Activated CD8-positive, alpha-beta T cell treated with anti-CD3 and anti-CD28 coated beads for 36 hours (primary cell): ENCODE data around the gene HJV. TPM values are rescaled to one million over a fixed set of nuclear protein-coding genes. Genes with fewer than 3 reads are reported as not detected.

ENCODE experiments used
- ATAC-seq: fragments of 200-7000 bp; cut with Tn5 transposase; one replicate; pipeline ENCODE4 v1.10.0; 2021; ENCODE audit warnings: mild to moderate bottlenecking, moderate library complexity
- CTCF ChIA-PET: fragments of 350-600 bp; sonication (Branson Sonifier 250); formaldehyde crosslinking; loops from one replicate; lab custom pipeline; 2021; ENCODE audit warnings: antibody characterized with exemption; lab: Charles Lee
- POLR2A ChIA-PET: fragments of 350-600 bp; sonication (Branson Sonifier 250); formaldehyde crosslinking; loops from one replicate; lab custom pipeline; 2021; ENCODE audit warnings: antibody characterized with exemption; lab: Charles Lee
- DNase-seq: peaks from one replicate; pipeline ENCODE4 v3.0.0-alpha.2; 2020
- H3K27ac Mint-ChIP-seq: one replicate; pipeline ENCODE4 v1.8.0; 2021; ENCODE audit warnings: mild to moderate bottlenecking, mixed read lengths
- H3K27me3 Mint-ChIP-seq: one replicate; pipeline ENCODE4 v1.8.0; 2021; ENCODE audit warnings: mixed read lengths
- H3K36me3 Mint-ChIP-seq: one replicate; pipeline ENCODE4 v1.8.0; 2021; ENCODE audit warnings: low read depth, mixed read lengths
- H3K4me1 Mint-ChIP-seq: one replicate; pipeline ENCODE4 v1.8.0; 2021; ENCODE audit warnings: low read depth, mixed read lengths
- H3K4me3 Mint-ChIP-seq: one replicate; pipeline ENCODE4 v1.8.0; 2021; ENCODE audit warnings: mild to moderate bottlenecking, moderate library complexity, mixed read lengths
- H3K9me3 Mint-ChIP-seq: one replicate; pipeline ENCODE4 v1.8.0; 2021; ENCODE audit warnings: mixed read lengths
- CTCF ChIP-seq: fragments of 200-600 bp; IDR thresholded peaks from one replicate; pipeline ENCODE4 v1.8.0; 2022; ENCODE audit warnings: antibody characterized with exemption, mild to moderate bottlenecking
- intact Hi-C: fragments of 100-400 bp; cut with micrococcal nuclease; formaldehyde crosslinking; loops from one replicate; pipeline ENCODE4 v1.10.0; 2022
- total RNA-seq, 2 experiments: library from RNA; stranded (reverse); gene quantifications; one replicate each; pipeline ENCODE4 v1.2.3, GENCODE V29; 2021

Gene HJV
- total RNA-seq, 2 experiments from 2014 or later, result not detected

GRCh38 chr1:146020058-146021049 is 1.2 kb downstream of the HJV start:
- Mint-ChIP-seq H3K4me3 (peak overlapping the region; percentile 20), H3K4me1 (peaks cover 7% of the 10 kb centered on the region), H3K36me3 (no peaks in the 10 kb centered on the region), H3K9me3 (no peaks in the 10 kb centered on the region), H3K27ac (no peak overlapping the region), H3K27me3 (peaks cover 39% of the 10 kb centered on the region)
- TF ChIP-seq CTCF, result no peak
- no peak for DNase-seq
- ChIA-PET CTCF (interaction anchor here (1.2 to 3.7 kb wide), 5 partner anchors 12 to 173 kb away, joined by 3 to 32 read pairs (median 8); no protein-coding TSS in a partner anchor), POLR2A (interaction anchor here (1.3 to 1.9 kb wide), 3 partner anchors 13 to 31 kb away, joined by 3 to 5 read pairs (median 4); no protein-coding TSS in a partner anchor)
- intact Hi-C loops, result no loop called here
- no peak for ATAC-seq

GRCh38 chr1:146019231-146020057 is 2.1 kb downstream of the HJV start:
- Mint-ChIP-seq H3K27ac (no peak overlapping the region), H3K36me3 (no peaks in the 10 kb centered on the region), H3K9me3 (no peaks in the 10 kb centered on the region), H3K4me1 (peaks cover 7% of the 10 kb centered on the region), H3K27me3 (peaks cover 37% of the 10 kb centered on the region), H3K4me3 (peak overlapping the region; percentile 22)
- ATAC-seq (peak; percentile 39), DNase-seq (no peak)
- no peak for TF ChIP-seq CTCF
- POLR2A ChIA-PET, result interaction anchor here (1.5 to 3.0 kb wide), 3 partner anchors 12 to 32 kb away, joined by 4 to 12 read pairs (median 8); no protein-coding TSS in a partner anchor
- intact Hi-C loops, result no loop called here
- CTCF ChIA-PET, result interaction anchor here (0.8 to 3.7 kb wide), 10 partner anchors 8 to 168 kb away, joined by 3 to 32 read pairs (median 4); partner anchors contain the start of gene ITGA10

- ChIA-PET POLR2A (interaction anchor here (1.3 to 3.0 kb wide), 3 partner anchors 21 to 171 kb away, joined by 3 to 12 read pairs (median 8); partner anchors contain the start of genes NUDT17 and TXNIP), CTCF (interaction anchor here (1.0 to 3.3 kb wide), 10 partner anchors 8 to 171 kb away, joined by 3 to 23 read pairs (median 5); partner anchors contain the start of genes ANKRD34A, NUDT17 and POLR3GL)
- Mint-ChIP-seq H3K4me3 (no peak overlapping the region), H3K27ac (no peak overlapping the region), H3K27me3 (peaks cover 32% of the 10 kb centered on the region), H3K9me3 (no peaks in the 10 kb centered on the region), H3K36me3 (no peaks in the 10 kb centered on the region), H3K4me1 (peaks cover 13% of the 10 kb centered on the region)
- intact Hi-C loops, result no loop called here
- ATAC-seq (no peak), DNase-seq (no peak)
- TF ChIP-seq CTCF, result no peak
These were observed 4.6 kb downstream of the HJV start for GRCh38 chr1:146016891-146017290.

GRCh38 chr1:146013559-146013922 is 8.0 kb downstream of the HJV start:
- ChIA-PET POLR2A (interaction anchor here (0.6 to 1.6 kb wide), 2 partner anchors 168 to 188 kb away, joined by 3 read pairs; partner anchors contain the start of gene NUDT17), CTCF (interaction anchor here (1.3 to 6.3 kb wide), 5 partner anchors 18 to 167 kb away, joined by 3 to 69 read pairs (median 8); partner anchors contain the start of gene NUDT17)
- Mint-ChIP-seq H3K27ac (no peak overlapping the region), H3K9me3 (no peaks in the 10 kb centered on the region), H3K4me1 (peaks cover 8% of the 10 kb centered on the region), H3K36me3 (no peaks in the 10 kb centered on the region), H3K27me3 (peaks cover 10% of the 10 kb centered on the region), H3K4me3 (no peak overlapping the region)
- intact Hi-C loops, result loop anchor here (5.0 kb wide), 1 partner anchor 166 kb away; the partner anchor contains the start of gene NUDT17
- no peak for ATAC-seq
- no peak for DNase-seq
- no peak for TF ChIP-seq CTCF
